MG63 (cell line): ENCODE data around the gene SORCS2. TPM values are rescaled to one million over a fixed set of nuclear protein-coding genes. Genes with fewer than 3 reads are reported as not detected.

Source experiments
- DNase-seq: peaks from one replicate; pipeline ENCODE4 v3.0.0-alpha.2; 2020
- H3K27me3 ChIP-seq: fragments of 250-450 bp; sonication (Bioruptor Pico); 2 replicates; pipeline ENCODE4 v1.5.1; 2020; ENCODE audit warnings: mild to moderate bottlenecking, moderate library complexity
- H3K36me3 ChIP-seq: fragments of 250-450 bp; sonication (Bioruptor Pico); 2 replicates; pipeline ENCODE4 v1.5.1; 2020; ENCODE audit warnings: mild to moderate bottlenecking, moderate library complexity
- H3K4me3 ChIP-seq: fragments of 250-450 bp; sonication (Bioruptor Pico); 2 replicates; pipeline ENCODE4 v1.5.1; 2020; ENCODE audit warnings: mild to moderate bottlenecking, moderate library complexity
- H3K9me3 ChIP-seq: fragments of 250-450 bp; sonication (Bioruptor Pico); 2 replicates; pipeline ENCODE4 v1.5.1; 2020; ENCODE audit warnings: mild to moderate bottlenecking, moderate library complexity
- total RNA-seq: library from RNA; depleted of rRNA; stranded (reverse); fragments of >200 nt; shearing (Covaris generic); gene quantifications from 2 replicates; pipeline ENCODE4 v1.2.3, GENCODE V29; 2014; ENCODE audit warnings: low replicate concordance

Gene SORCS2
- total RNA-seq, 1 experiment from 2014 or later, result 1.5 TPM

DNA sequence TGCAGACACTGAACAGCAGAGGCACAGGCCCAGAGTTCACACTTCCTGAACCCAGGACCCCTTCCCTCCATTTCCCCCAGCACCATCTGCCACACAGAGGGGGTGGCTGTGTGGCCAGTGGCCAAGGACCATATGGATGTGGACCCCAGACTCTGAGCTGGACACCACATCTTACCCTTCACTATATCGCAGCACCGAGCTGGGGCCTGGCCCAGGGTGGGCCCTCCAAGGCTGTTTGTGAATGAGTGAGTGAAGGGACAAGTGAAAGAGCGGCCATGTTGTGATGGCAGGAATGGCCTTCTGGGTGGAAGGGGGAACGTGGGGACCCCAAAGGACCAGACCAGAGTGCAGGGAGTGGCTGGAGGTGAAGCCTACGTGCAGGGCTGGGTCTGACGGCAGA, 498.7 kb downstream of the SORCS2 start:
- DNase-seq, result no peak
- no peaks in the 10 kb centered on the region for H3K36me3 ChIP-seq
- no peaks in the 10 kb centered on the region for H3K27me3 ChIP-seq
- H3K9me3 ChIP-seq, result no peaks in the 10 kb centered on the region
- H3K4me3 ChIP-seq, result no peak overlapping the region

DNA sequence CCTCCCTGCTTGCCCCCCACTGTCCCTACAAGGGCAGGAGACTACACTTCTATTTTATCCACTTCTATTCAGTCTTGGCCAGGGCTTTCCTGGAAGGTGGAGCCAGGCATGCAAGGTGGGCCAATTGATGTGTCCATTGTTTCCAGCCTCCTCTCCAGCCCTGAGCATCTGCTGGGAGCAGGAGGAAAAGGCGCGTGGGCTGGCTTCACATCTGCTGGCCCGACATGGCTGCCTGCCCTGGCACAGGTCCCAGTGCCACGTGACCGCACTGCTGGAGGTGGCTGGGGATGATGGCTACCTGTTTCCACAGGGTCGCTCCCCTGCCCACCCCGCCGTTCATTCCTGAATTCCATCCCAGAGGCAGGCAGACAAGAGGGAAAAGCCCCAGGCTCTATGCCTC, 499.6 kb downstream of the SORCS2 start:
- no peak for DNase-seq
- Histone ChIP-seq H3K9me3 (no peaks in the 10 kb centered on the region), H3K36me3 (no peaks in the 10 kb centered on the region), H3K4me3 (no peak overlapping the region), H3K27me3 (no peaks in the 10 kb centered on the region)

DNA sequence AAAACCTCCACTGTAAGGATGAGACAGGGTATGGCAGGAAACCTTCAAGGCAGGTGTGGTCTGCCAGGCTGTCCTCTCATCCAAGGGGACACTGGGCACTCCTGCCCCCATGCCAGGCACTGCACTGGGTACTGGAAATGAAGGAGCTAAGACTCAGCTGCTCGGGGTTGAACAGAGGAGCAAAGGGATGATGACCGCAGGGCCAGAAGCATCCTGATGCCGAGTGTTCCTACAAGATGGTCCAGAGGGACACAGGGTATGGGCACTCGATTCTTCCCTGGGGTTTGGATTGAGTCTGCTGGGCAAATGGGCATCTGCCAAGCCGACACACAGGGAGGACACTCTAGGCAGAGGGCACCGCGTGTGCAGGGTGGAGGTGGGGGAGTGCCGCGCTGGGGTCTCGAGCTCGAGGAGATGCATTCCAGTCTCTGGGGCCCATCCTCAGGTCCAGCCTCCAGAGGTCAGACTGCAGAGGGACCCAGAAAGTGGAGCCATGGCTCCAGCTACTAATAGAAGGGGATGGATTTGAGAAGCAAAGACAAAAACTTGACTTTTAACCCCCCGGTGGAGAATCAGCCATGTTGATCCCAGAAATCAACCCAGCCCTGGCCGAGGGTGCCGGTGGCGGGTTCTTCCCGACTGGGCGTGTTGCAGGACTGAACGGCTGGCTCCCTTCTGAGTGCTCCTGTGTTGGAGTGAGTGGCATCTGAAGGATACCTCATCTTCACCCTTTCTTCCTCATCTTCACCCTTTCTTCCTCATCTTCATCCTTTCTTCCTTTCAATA, 500.3 kb downstream of the SORCS2 start:
- Histone ChIP-seq H3K9me3 (no peaks in the 10 kb centered on the region), H3K27me3 (no peaks in the 10 kb centered on the region), H3K36me3 (no peaks in the 10 kb centered on the region), H3K4me3 (no peak overlapping the region)
- DNase-seq, result no peak

DNA sequence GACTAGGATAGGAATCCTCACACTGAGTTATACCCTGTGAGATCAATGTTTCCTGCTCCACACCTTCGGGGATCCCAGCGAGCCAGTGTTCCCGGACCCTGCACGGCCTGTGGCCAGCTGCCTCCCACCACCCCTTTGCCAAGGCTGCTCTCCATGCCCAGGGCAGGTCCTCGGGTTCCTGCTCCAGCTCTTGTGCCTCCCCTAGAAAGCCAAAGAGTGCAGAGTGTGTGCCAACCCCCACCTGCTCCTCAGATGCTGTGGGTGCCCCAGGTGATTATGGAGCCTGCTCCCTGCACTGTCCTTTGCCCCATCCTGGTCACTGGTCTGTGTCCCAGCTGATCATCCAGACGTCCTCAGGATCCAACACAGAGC, 500.9 kb downstream of the SORCS2 start:
- no peaks in the 10 kb centered on the region for H3K36me3 ChIP-seq
- H3K9me3 ChIP-seq, result no peaks in the 10 kb centered on the region
- no peak for DNase-seq

DNA sequence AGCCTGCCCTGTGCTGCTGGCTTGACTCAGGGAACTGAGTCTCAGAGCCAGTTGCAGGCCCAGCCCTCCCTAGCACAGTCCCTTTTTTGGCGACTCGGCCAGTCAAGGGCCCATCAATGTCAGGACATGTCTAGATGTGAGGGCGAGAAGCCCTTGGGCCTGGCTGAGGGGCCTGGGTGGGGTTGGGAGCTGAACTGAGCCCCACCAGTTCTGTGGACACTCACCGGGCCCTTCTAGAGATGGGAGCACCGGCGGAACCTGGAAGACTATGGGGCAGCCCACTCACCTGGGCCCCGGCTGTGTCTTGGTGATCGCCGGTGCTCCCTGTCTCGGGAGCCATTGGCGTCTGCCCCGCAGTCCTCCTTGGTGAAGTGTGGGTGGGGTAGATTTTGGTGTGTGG, 501.4 kb downstream of the SORCS2 start:
- no peaks in the 10 kb centered on the region for H3K9me3 ChIP-seq

More for the DNA sequence above, 500.9 kb downstream of the SORCS2 start:
- H3K4me3 ChIP-seq, result no peak overlapping the region
- no peaks in the 10 kb centered on the region for H3K27me3 ChIP-seq

DNA sequence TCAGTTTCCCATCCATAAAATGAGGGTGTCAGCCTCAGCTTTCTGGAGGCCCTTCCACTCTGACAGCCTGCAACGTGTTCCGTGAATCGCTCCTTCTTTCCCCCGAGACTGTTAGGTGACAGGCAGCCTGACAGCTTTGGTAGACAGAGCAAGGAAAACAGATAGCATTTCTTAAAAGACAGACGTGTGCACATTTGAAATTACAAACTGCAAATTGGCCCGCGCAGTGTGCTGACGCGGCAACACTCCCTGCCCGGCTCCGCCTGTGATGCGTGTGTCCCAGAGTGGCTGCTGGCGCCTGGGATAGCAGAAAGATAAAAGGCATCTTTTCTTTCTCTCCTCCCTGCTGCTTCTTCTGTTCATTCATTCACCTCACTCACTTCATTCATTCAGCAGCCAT, 502.0 kb downstream of the SORCS2 start:
- Histone ChIP-seq H3K9me3 (no peaks in the 10 kb centered on the region), H3K4me3 (no peak overlapping the region), H3K27me3 (no peaks in the 10 kb centered on the region), H3K36me3 (no peaks in the 10 kb centered on the region)
- DNase-seq, result no peak

More for the DNA sequence above, 501.4 kb downstream of the SORCS2 start:
- Histone ChIP-seq H3K27me3 (no peaks in the 10 kb centered on the region), H3K36me3 (no peaks in the 10 kb centered on the region), H3K4me3 (no peak overlapping the region)
- DNase-seq, result no peak

DNA sequence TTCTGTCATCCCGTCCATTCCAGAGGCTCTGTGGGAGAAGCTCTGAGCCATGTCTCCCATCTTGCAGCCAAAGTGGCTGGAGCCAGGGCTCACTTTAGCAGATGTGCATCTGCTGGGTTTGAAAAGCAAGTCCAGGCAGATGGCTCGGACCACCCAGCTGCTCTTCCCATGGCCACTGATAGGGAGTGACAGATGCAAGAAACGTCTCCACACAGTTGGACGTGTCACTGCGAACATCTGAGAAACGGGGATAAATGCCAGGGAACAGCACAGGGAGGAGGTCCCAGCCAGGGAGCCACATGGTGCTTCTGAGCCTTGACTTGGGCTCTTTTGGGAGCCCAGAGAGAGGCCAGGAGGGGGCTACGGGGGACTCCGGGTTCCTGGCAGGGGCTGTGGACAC, 505.0 kb downstream of the SORCS2 start:
- no peak for DNase-seq
- H3K9me3 ChIP-seq, result no peaks in the 10 kb centered on the region
- H3K36me3 ChIP-seq, result no peaks in the 10 kb centered on the region
- H3K4me3 ChIP-seq, result no peak overlapping the region
- no peaks in the 10 kb centered on the region for H3K27me3 ChIP-seq

DNA sequence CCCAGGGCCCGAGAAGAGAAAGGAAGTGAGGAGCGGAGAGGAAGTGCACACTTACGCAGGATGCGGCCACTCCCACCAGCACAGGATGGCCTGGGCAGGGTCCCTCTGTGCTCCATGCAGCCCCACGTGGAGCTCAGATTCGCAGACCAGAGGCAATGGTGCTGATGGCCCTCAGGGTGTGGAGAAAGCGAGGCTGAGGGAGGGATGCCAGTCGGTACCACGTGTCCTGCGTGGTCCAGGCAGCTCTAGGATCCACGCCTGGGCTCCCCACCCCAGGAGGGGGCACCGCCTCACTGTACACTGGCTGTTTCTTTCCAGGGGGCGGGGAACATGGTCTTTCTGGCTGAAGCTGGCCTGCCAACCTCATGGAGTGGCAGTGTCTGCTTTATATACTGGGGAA, 505.5 kb downstream of the SORCS2 start:
- H3K9me3 ChIP-seq, result no peaks in the 10 kb centered on the region
- no peak overlapping the region for H3K4me3 ChIP-seq
- H3K36me3 ChIP-seq, result no peaks in the 10 kb centered on the region
- no peaks in the 10 kb centered on the region for H3K27me3 ChIP-seq
- DNase-seq, result no peak

DNA sequence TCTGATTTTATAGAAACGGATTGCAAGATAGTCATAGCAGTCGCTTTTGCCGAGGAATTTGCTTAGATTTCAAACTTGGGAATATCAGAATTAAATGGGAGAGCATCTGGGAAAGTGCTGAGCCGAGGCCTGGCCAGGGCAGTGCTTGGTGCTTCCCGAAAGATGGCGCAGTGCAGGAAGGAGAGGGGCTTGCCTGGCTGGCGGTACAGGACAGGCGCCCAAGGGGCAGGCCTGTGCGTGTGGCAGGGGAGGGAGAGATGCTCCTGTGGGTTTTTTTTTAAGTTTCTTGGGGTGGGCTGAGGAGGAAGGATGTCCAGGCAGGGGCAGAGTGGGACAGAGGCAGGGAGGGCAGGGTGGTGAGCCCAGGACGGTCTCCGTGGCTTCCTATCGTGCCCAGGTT, 506.2 kb downstream of the SORCS2 start:
- no peaks in the 10 kb centered on the region for H3K27me3 ChIP-seq
- no peak for DNase-seq
- H3K36me3 ChIP-seq, result no peaks in the 10 kb centered on the region
- no peaks in the 10 kb centered on the region for H3K9me3 ChIP-seq
- no peak overlapping the region for H3K4me3 ChIP-seq

DNA sequence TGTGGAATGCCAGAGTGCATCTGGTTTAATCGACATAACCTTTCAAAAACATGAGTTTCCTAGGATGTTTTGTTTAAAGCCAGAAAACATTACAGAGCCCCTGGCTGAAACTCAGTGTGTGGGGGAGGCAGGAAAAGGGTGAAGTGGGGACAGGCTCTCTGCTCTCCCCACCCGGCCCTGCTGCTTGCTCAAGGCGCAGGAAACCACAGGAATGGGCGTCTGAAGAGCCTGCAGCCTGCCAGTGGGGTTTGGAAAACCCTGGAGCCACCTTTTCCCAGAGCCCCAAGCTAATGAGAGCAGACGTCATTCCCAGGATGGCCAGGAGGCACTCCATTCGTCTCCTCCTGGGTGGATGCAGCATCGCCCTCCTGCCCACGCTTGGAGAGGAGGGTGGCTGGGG, 506.7 kb downstream of the SORCS2 start:
- Histone ChIP-seq H3K27me3 (no peaks in the 10 kb centered on the region), H3K9me3 (no peaks in the 10 kb centered on the region), H3K4me3 (no peak overlapping the region), H3K36me3 (no peaks in the 10 kb centered on the region)
- DNase-seq, result no peak

DNA sequence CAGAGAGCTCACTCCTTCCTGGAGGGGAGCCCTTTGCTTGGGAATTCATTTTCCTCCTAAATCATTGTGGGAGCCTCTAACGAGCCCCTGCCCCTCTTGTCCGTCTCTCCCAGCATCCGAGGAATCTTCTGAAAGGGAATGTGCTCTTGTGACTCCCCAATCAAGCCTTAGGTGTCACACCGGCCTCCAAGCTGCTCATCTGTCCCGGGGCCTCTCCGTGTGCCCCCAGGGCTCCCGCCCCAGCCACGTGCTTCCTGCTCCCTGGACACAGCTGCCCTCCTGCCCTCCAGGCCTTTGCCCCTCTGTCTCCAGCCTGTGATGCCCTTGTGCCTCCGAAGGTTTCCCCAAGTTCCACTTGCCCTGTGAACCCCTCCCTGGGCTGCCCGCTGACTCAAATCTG, 507.5 kb downstream of the SORCS2 start:
- H3K9me3 ChIP-seq, result no peaks in the 10 kb centered on the region
- H3K36me3 ChIP-seq, result no peaks in the 10 kb centered on the region
- H3K27me3 ChIP-seq, result no peaks in the 10 kb centered on the region
- no peak overlapping the region for H3K4me3 ChIP-seq
- DNase-seq, result no peak

DNA sequence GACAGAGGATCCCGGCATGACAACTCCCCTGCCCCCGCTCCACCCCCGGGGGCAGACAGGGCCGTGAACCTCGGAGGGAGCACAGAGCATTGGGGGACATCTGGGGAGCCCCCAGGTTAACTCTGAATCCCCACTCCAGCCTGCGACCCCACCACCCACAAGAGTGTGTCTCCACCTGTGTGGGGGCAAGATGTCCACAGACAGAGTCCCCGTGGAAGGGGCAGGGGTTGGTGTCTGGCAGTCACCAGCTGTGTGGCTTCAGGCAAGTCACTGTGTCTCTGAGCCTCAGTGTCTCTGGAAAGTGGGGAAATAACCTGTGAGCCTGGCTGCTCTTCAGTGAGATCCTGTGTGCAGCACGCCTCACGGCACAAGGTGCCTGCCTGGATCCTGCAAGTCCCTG, 508.3 kb downstream of the SORCS2 start:
- no peak for DNase-seq
- Histone ChIP-seq H3K36me3 (no peaks in the 10 kb centered on the region), H3K9me3 (no peaks in the 10 kb centered on the region)

DNA sequence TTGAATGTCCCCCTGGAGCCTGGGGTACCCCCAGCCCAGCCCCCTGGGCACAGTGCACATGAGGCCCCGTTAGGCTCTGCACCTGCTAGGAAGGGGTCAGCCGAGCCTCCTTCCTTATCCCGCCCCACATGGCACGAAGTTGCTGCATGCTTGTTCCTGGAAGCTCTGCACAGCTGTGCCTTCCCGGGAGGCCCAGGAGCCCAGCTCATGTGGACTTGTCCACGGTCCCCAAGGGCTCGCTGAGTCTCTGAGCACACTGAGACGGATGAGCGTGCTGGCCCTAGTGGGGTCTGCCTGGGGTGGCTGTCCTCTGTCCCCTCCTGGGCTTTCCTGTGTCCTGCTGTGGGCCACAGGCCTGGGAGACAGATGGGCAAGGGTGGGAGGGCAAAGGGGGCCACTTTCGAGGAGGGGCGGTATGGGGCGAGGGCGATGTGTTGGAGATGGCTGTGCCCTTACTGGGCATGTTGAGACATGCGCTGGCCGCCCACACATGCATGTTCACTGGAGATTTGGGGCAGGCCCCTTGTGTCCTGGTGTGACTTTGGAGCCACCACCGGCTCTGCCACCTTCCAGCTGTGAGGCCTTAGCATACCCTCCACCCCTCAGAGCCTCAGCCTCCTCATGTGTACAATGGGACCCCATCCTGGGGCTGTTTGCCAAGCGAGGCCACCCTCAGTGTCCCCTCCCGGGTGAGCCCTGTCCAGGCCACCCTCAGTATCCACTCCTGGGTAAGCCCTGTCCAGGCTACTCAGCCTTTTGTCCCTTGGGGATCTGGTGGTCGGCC, 509.7 kb downstream of the SORCS2 start:
- H3K27me3 ChIP-seq, result no peaks in the 10 kb centered on the region
- no peak for DNase-seq
- no peaks in the 10 kb centered on the region for H3K36me3 ChIP-seq
- no peak overlapping the region for H3K4me3 ChIP-seq
- H3K9me3 ChIP-seq, result no peaks in the 10 kb centered on the region

More for the DNA sequence above, 508.3 kb downstream of the SORCS2 start:
- no peaks in the 10 kb centered on the region for H3K27me3 ChIP-seq
- H3K4me3 ChIP-seq, result no peak overlapping the region

DNA sequence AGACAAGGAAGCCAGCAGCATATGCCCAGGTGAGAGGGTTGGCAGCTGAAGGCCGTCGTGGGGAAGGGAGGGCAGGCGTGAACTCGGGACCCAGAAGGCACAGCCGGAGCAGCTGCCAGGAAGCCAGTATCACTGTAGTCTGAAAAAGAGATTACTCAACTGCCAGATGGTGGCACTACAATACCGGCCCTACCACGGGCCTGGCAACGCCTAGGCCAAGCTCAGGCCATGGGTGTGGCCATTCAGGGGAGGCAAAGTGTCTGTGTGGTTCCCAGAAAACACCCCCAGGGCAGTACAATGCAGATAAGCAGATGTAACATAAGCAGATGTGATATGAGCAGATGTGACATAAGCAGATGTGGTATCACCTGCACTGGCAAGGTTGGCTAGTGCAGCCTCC, 511.4 kb downstream of the SORCS2 start:
- Histone ChIP-seq H3K4me3 (no peak overlapping the region), H3K9me3 (no peaks in the 10 kb centered on the region), H3K36me3 (no peaks in the 10 kb centered on the region), H3K27me3 (no peaks in the 10 kb centered on the region)
- DNase-seq, result no peak

DNA sequence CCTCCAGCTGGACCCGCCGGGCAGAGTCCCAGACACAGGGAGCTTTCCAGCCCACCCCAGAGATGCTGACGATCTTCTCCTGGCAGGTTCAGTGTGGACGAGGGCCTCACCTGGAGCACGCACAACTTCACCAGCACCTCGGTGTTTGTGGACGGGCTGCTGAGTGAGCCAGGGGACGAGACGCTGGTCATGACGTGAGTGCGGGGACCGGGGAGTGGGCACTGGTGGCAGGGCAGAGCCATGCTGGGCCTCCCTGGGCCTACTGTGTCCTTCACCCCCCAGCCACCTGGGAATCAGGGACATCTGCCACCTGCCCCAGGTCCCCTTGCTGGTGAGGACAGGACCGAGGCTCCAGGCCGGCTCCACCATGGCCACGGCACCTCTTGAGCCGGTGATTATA, 511.8 kb downstream of the SORCS2 start:
- no peak overlapping the region for H3K4me3 ChIP-seq
- no peaks in the 10 kb centered on the region for H3K27me3 ChIP-seq
- H3K9me3 ChIP-seq, result no peaks in the 10 kb centered on the region
- no peaks in the 10 kb centered on the region for H3K36me3 ChIP-seq
- no peak for DNase-seq

DNA sequence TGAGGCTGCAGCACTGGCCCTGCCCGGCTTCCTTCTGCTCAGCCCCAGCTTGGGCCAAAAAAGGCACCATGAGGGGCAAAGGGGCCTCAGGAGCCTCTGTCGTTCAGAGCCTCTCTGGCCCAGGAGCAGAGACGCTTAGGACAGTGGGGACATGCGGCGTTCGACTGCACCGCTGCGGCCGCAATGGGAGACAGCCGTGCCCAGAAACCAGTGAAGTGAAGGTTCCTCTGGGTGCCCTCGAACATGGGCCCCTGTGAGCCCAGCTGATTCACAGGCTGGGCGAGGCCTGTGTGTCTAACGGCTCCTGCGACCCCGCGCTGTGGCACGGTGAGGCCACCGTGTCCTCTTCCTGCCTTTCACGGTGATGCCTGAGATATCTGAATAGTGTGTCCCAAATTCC, 512.3 kb downstream of the SORCS2 start:
- Histone ChIP-seq H3K9me3 (no peaks in the 10 kb centered on the region), H3K36me3 (no peaks in the 10 kb centered on the region), H3K27me3 (no peaks in the 10 kb centered on the region), H3K4me3 (no peak overlapping the region)
- DNase-seq, result no peak

DNA sequence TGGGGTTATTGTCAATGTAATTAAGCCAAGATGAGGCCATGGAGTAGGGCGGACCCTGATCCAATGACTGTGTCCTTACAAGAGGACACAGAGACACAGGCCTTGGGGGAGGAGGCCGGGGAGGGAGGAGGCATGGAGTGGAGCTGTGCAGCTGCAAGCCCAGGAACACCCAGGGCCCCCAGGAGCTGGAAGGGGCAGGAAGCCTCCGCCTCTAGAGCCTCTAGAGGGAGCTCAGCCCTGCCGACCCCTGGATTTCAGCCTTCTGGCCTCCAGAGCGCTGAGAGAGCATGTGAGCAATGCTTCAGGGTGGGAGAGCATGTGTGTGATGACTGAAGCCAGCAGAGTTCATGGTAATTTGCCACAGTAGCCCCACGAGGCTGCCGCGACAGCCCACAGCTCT, 512.7 kb downstream of the SORCS2 start:
- Histone ChIP-seq H3K36me3 (no peaks in the 10 kb centered on the region), H3K27me3 (no peaks in the 10 kb centered on the region), H3K9me3 (no peaks in the 10 kb centered on the region), H3K4me3 (no peak overlapping the region)
- no peak for DNase-seq

DNA sequence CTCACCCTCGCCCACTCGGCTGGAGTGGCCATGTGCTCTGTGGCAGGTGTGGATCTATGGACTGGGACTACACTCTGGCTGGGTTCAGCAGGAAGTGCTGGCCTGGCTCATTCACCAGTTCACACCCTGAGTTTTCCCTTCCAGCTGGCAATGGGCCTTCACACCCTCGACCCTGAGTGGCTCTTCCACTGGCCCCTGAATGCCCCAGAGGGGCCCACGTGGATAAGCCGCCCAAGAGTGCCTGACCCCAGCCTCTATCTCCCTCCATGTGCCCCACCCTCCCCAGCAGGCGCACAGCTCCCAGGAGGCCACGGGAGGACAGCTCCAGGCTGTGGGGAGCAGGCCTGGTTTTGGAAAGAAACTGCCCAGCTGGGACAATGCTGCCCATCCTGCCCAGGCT, 513.3 kb downstream of the SORCS2 start:
- H3K27me3 ChIP-seq, result no peaks in the 10 kb centered on the region
- no peaks in the 10 kb centered on the region for H3K9me3 ChIP-seq
- H3K36me3 ChIP-seq, result no peaks in the 10 kb centered on the region
- H3K4me3 ChIP-seq, result no peak overlapping the region
- DNase-seq, result no peak
